Esophagus squamous epithelium (tissue), 5 donors: ENCODE data around the gene LGR6. TPM values are rescaled to one million over a fixed set of nuclear protein-coding genes. Genes with fewer than 3 reads are reported as not detected.
"Not testable (repeated sequence)": the region's sequence is repeated elsewhere in the genome, so short reads cannot be mapped to it uniquely, and the experiment has no call there.

Source experiments
- DNase-seq: peaks from one replicate; lab custom pipeline; 2025; lab: John Stamatoyannopoulos, UW
- H3K27ac ChIP-seq, 4 donors: fragments of 200-600 bp; sonication (generic); one replicate each; pipeline ENCODE4 v1.5.1; 2016 to 2019; ENCODE audit warnings: mild to moderate bottlenecking in 1 of 4
- H3K27me3 ChIP-seq, 4 donors: fragments of 200-600 bp; sonication (generic); 1 replicate in 3 of 4; 2 replicates in 1 of 4; pipeline versions ENCODE4 v1.5.1 to v1.6.0; 2017 to 2021; ENCODE audit warnings: antibody characterized with exemption in 1 of 4
- H3K36me3 ChIP-seq, 3 donors: fragments of 200-600 bp; sonication (generic); one replicate each; pipeline ENCODE4 v1.5.1; 2016 to 2019
- H3K4me1 ChIP-seq, 3 donors: fragments of 200-600 bp; sonication (generic); one replicate each; pipeline ENCODE4 v1.5.1; 2017 to 2019
- H3K4me3 ChIP-seq, 4 donors: fragments of 200-600 bp; sonication (generic); 1 replicate in 3 of 4; 2 replicates in 1 of 4; pipeline ENCODE4 v1.5.1; 2016 to 2019; ENCODE audit warnings: mild to moderate bottlenecking in 2 of 4, moderate library complexity in 1 of 4
- H3K9me3 ChIP-seq, 3 donors: fragments of 200-600 bp; sonication (generic); one replicate each; pipeline ENCODE4 v1.5.1; 2016 to 2019
- CTCF ChIP-seq, 6 experiments: fragments of 450-650 bp in 4 of 6; fragments of 200-600 bp in 2 of 6; sonication (generic) in 2 of 6; IDR thresholded peaks; one replicate each; pipeline ENCODE4 v1.5.1; 2016 to 2019; ENCODE audit warnings: antibody characterized with exemption in 6 of 6, mild to moderate bottlenecking in 4 of 6, moderate library complexity in 4 of 6
- POLR2A ChIP-seq, 4 donors: fragments of 450-650 bp; IDR thresholded peaks; one replicate each; pipeline ENCODE4 v1.6.1; 2017; ENCODE audit warnings: antibody characterized with exemption in 4 of 4, mild to moderate bottlenecking in 4 of 4, moderate library complexity in 3 of 4
- WGBS, 2 donors: methylation state at CpG; one replicate each; pipeline ENCODE4 v1.1.5; 2018; 5-methylcytosine and 5-hydroxymethylcytosine counted together
- intact Hi-C: fragments of 100-400 bp; cut with DNase I; formaldehyde crosslinking; loops from one replicate; pipeline ENCODE4 v1.15.0; 2022
- total RNA-seq, 4 donors: library from RNA; depleted of rRNA; stranded (reverse); fragments of >200 nt; gene quantifications; one replicate each; pipeline ENCODE4 v1.1.0, GENCODE V29; 2016
- donor health status: DM: yes; HTN: yes; CAD: no.

Gene LGR6
- total RNA-seq, 4 donors from 2014 or later: 0.53 to 6.4 (median 2.9) TPM

- H3K9me3 ChIP-seq: no peaks in the 10 kb centered on the region
- no peak overlapping the region for H3K27ac ChIP-seq
- peaks cover 0 to 37% (median 0%) of the 10 kb centered on the region in 4 donors for H3K27me3 ChIP-seq
- intact Hi-C loops: no loop called here
- WGBS, 2 donors: 82 to 83% methylated on average over 6 to 9 of the region's 29 CpGs
- H3K4me1 ChIP-seq: no peaks in the 10 kb centered on the region
- no peak for DNase-seq
- H3K4me3 ChIP-seq: no peak overlapping the region
- no peaks in the 10 kb centered on the region for H3K36me3 ChIP-seq
- TF ChIP-seq POLR2A (IDR thresholded peaks at IDR 0.05) (no peak), CTCF (IDR thresholded peaks at IDR 0.05) (no peak)
These were observed 16.4 kb upstream of the LGR6 start for GRCh38 chr1:202176949-202177927.

- DNase-seq: no peak
- no peak for TF ChIP-seq CTCF (IDR thresholded peaks at IDR 0.05)
- no peak for TF ChIP-seq POLR2A (IDR thresholded peaks at IDR 0.05)
- WGBS, 2 donors: 72 to 75% methylated on average over 8 to 17 of the region's 19 CpGs
- no peaks in the 10 kb centered on the region for H3K9me3 ChIP-seq
- H3K4me1 ChIP-seq: peaks cover 0 to 7% (median 0%) of the 10 kb centered on the region in 3 donors
- no peak overlapping the region for H3K27ac ChIP-seq
- intact Hi-C loops: loop anchor here (10.0 kb wide), 1 partner anchor 535 kb away; the partner anchor contains the start of gene SYT2
- H3K36me3 ChIP-seq: no peaks in the 10 kb centered on the region
- H3K27me3 ChIP-seq: peaks cover 0 to 63% (median 0%) of the 10 kb centered on the region in 4 donors
- no peak overlapping the region for H3K4me3 ChIP-seq
These were observed 13.5 kb upstream of the LGR6 start for GRCh38 chr1:202179828-202180750.

GRCh38 chr1:202180751-202181139 is 12.9 kb upstream of the LGR6 start:
- not testable (repeated sequence) for H3K27ac ChIP-seq, H3K9me3 ChIP-seq, H3K4me1 ChIP-seq, DNase-seq, H3K4me3 ChIP-seq, H3K36me3 ChIP-seq
- intact Hi-C loops: loop anchor here (10.0 kb wide), 1 partner anchor 534 kb away; the partner anchor contains the start of gene SYT2
- 62 to 69% methylated on average over 2 of the region's 2 CpGs for WGBS, 2 donors
- peaks cover 0 to 70% (median 0%) of the 10 kb centered on the region in 4 donors for H3K27me3 ChIP-seq

GRCh38 chr1:202181586-202181985 is 12.0 kb upstream of the LGR6 start:
- WGBS, 2 donors: 80 to 100% methylated on average over 1 to 2 of the region's 7 CpGs
- H3K27me3 ChIP-seq: peaks cover 0 to 78% (median 0%) of the 10 kb centered on the region in 4 donors
- intact Hi-C loops: loop anchor here (10.0 kb wide), 1 partner anchor 533 kb away; the partner anchor contains the start of gene SYT2

More at GRCh38 chr1:202181586-202181985, 12.0 kb upstream of the LGR6 start:
- Histone ChIP-seq H3K36me3 (no peaks in the 10 kb centered on the region), H3K9me3 (no peaks in the 10 kb centered on the region), H3K4me1 (peaks cover 0 to 8% (median 0%) of the 10 kb centered on the region in 3 donors), H3K27ac (no peak overlapping the region), H3K4me3 (no peak overlapping the region)
- no peak for TF ChIP-seq POLR2A (IDR thresholded peaks at IDR 0.05)
- TF ChIP-seq CTCF (IDR thresholded peaks at IDR 0.05): no peak
- no peak for DNase-seq
